ENCODE results near the gene RARS1.

- TF ChIP-seq CTCF (IDR thresholded peaks at IDR 0.05) (no peak), POLR2A (IDR thresholded peaks at IDR 0.05) (no peak)
Observed at GRCh38 chr5:168531191-168531590, 44.9 kb downstream of the RARS1 start.

All from testis (tissue), 2 donors.